RPMI8226 (cell line): ENCODE results near the gene GNAS.

Source experiments
- DNase-seq: peaks from one replicate; pipeline ENCODE4 v3.0.0-alpha.2; 2015

The GNAS gene

GRCh38 chr20:58883241-58883691 is 30.8 kb downstream of the GNAS start:
- DNase-seq = no peak

GRCh38 chr20:58884966-58885365 is 32.5 kb downstream of the GNAS start:
- DNase-seq = no peak

- DNase-seq = no peak
These were observed 34.0 kb downstream of the GNAS start for GRCh38 chr20:58886546-58886945.

- no peak for DNase-seq
These were observed 35.6 kb downstream of the GNAS start for GRCh38 chr20:58888103-58888502.

- DNase-seq = peak; percentile 87
These were observed 36.2 kb downstream of the GNAS start for GRCh38 chr20:58888521-58889333.

GRCh38 chr20:58889334-58889760 is 36.8 kb downstream of the GNAS start:
- no peak for DNase-seq

- DNase-seq = peak; percentile 23
These were observed 37.4 kb downstream of the GNAS start for GRCh38 chr20:58889798-58890517.

GRCh38 chr20:58890518-58891085 is 38.1 kb downstream of the GNAS start:
- DNase-seq = peak; percentile 71

- DNase-seq = peak; percentile 83
These were observed 38.7 kb downstream of the GNAS start for GRCh38 chr20:58891086-58891717.

GRCh38 chr20:58891718-58892140 is 39.2 kb downstream of the GNAS start:
- DNase-seq = peak; percentile 53

GRCh38 chr20:58892141-58892931 is 39.8 kb downstream of the GNAS start:
- DNase-seq = peak; percentile 83

- no peak for DNase-seq
These were observed 40.4 kb downstream of the GNAS start for GRCh38 chr20:58892932-58893224.

- no peak for DNase-seq
These were observed 41.0 kb downstream of the GNAS start for GRCh38 chr20:58893355-58894120.

GRCh38 chr20:58894652-58895447 is 42.3 kb downstream of the GNAS start:
- DNase-seq = no peak

GRCh38 chr20:58895448-58896180 is 43.1 kb downstream of the GNAS start:
- no peak for DNase-seq

- no peak for DNase-seq
These were observed 44.3 kb downstream of the GNAS start for GRCh38 chr20:58896820-58897219.

GRCh38 chr20:58897488-58897887 is 45.0 kb downstream of the GNAS start:
- DNase-seq = no peak

GRCh38 chr20:58898629-58899408 is 46.3 kb downstream of the GNAS start:
- DNase-seq = no peak

- DNase-seq = no peak
These were observed 47.0 kb downstream of the GNAS start for GRCh38 chr20:58899512-58899911.
